HepG2 (cell line): ENCODE measurements around the gene MZF1. TPM values are rescaled to one million over a fixed set of nuclear protein-coding genes. Genes with fewer than 3 reads are reported as not detected.

ENCODE experiments used
- BRCA1 ChIP-seq: sonication (generic); formaldehyde crosslinking; IDR thresholded peaks from 2 replicates; pipeline ENCODE4 v1.4.0; 2020; ENCODE audit warnings: missing genetic modification reagents
- GLMP ChIP-seq: sonication (generic); formaldehyde crosslinking; IDR thresholded peaks from 2 replicates; pipeline ENCODE4 v1.9.0; 2021; ENCODE audit warnings: missing genetic modification reagents, mild to moderate bottlenecking, borderline replicate concordance
- GMEB1 ChIP-seq: sonication (generic); formaldehyde crosslinking; IDR thresholded peaks from 2 replicates; pipeline ENCODE4 v1.5.1; 2020; ENCODE audit warnings: missing genetic modification reagents, mild to moderate bottlenecking, borderline replicate concordance
- GPBP1L1 ChIP-seq: sonication (generic); formaldehyde crosslinking; IDR thresholded peaks from 2 replicates; pipeline ENCODE4 v1.5.0; 2020; ENCODE audit warnings: mild to moderate bottlenecking, missing genetic modification reagents
- HNF1B ChIP-seq: sonication (generic); formaldehyde crosslinking; IDR thresholded peaks from 2 replicates; pipeline ENCODE4 v1.5.1; 2020; ENCODE audit warnings: mild to moderate bottlenecking, moderate library complexity, missing genetic modification reagents
- HOXA3 ChIP-seq: sonication (generic); formaldehyde crosslinking; IDR thresholded peaks from 2 replicates; pipeline ENCODE4 v1.5.0; 2020; ENCODE audit warnings: missing genetic modification reagents
- POGZ ChIP-seq: sonication (generic); formaldehyde crosslinking; IDR thresholded peaks from 2 replicates; pipeline ENCODE4 v1.4.0; 2020; ENCODE audit warnings: mild to moderate bottlenecking, missing genetic modification reagents
- RBM39 ChIP-seq: fragments of 200-400 bp; formaldehyde crosslinking; IDR thresholded peaks from one replicate; pipeline ENCODE4 v1.6.1; 2018; ENCODE audit warnings: antibody characterized with exemption, mild to moderate bottlenecking, low read depth, low read length; ENCODE audit not compliant: poor library complexity, severe bottlenecking
- REST ChIP-seq, 2 experiments: IDR thresholded peaks; 2 replicates each; pipeline ENCODE4 v1.6.1; 2011 to 2012; ENCODE audit warnings: low read length in 2 of 2, borderline replicate concordance in 1 of 2, low read depth in 1 of 2, mild to moderate bottlenecking in 1 of 2, moderate library complexity in 1 of 2
- REXO4 ChIP-seq: sonication (generic); formaldehyde crosslinking; IDR thresholded peaks from 2 replicates; pipeline ENCODE4 v1.8.0; 2022; ENCODE audit warnings: missing genetic modification reagents, mild to moderate bottlenecking, borderline replicate concordance
- XRCC5 ChIP-seq: fragments of 200-400 bp; formaldehyde crosslinking; optimal IDR thresholded peaks from 2 replicates; pipeline ENCODE3; 2017; ENCODE audit warnings: mild to moderate bottlenecking, low read length
- ZBTB26 ChIP-seq: IDR thresholded peaks from 2 replicates; pipeline ENCODE4 v1.6.1; 2016; ENCODE audit warnings: missing compliant biosample characterization, missing genetic modification reagents, borderline replicate concordance
- ZFP90 ChIP-seq: sonication (generic); formaldehyde crosslinking; IDR thresholded peaks from 2 replicates; pipeline ENCODE4 v1.8.0; 2022; ENCODE audit warnings: missing genetic modification reagents, mild to moderate bottlenecking, inconsistent platforms, borderline replicate concordance
- ZNF614 ChIP-seq: IDR thresholded peaks from 2 replicates; pipeline ENCODE4 v1.6.1; 2018; ENCODE audit warnings: missing biosample characterization, missing genetic modification reagents, inconsistent platforms, borderline replicate concordance
- ZNF788 ChIP-seq: sonication (generic); formaldehyde crosslinking; IDR thresholded peaks from 2 replicates; pipeline ENCODE4 v1.5.0; 2020; ENCODE audit warnings: mild to moderate bottlenecking, missing genetic modification reagents, borderline replicate concordance
- polyA plus RNA-seq, 8 experiments: library from polyadenylated mRNA; depleted of rRNA in 3 of 8; stranded (reverse) in 7 of 8; unstranded in 1 of 8; fragments of >200 nt; fragmentation: Illumina TruSeq in 4 of 8; extraction: Trizol in 4 of 8; gene quantifications; 2 replicates each; pipeline versions ENCODE4 v1.2.1 to v1.2.3, GENCODE V29; 2011 to 2016; ENCODE audit warnings: low read depth in 4 of 8, missing spikeins in 1 of 8, mixed read lengths in 1 of 8; ENCODE audit not compliant: insufficient read depth in 1 of 8
- total RNA-seq, 5 experiments: library from RNA; depleted of rRNA; stranded (reverse); fragments of >200 nt; fragmentation: Illumina TruSeq; extraction: Trizol; gene quantifications; 2 replicates each; pipeline ENCODE4 v1.2.3, GENCODE V29; 2016; ENCODE audit warnings: low read depth in 1 of 5

Gene MZF1
- total and polyA plus RNA-seq, 2 of the 13 experiments (the other 11 are each of a cell fraction or from before 2014, with no cell fraction given) = 3.1 to 8.1 TPM

GRCh38 chr19:58559275-58560006, 13.7 kb downstream of the MZF1 start (continued):
- peak; percentile 44 for TF ChIP-seq XRCC5
- no peak for TF ChIP-seq GPBP1L1 (CRISPR knock-in tag)
- 0 out of 2 replicates have a peak, but pooled peaks have one; percentile 20 for TF ChIP-seq POGZ (CRISPR knock-in tag)
- TF ChIP-seq HNF1B = no peak; the same call in 1 of the 2 replicates
- TF ChIP-seq ZFP90 = no peak
- peak in 1 of 2 experiments; percentile 42; a peak in 1 of 4 replicates for TF ChIP-seq REST (IDR thresholded peaks at IDR 0.05; ENCODE audit: borderline replicate concordance in 1 of 2, low read depth in 1 of 2, low read length in 2 of 2)
- peak; percentile 15; the same call in 1 of the 2 replicates for TF ChIP-seq ZNF788 (CRISPR knock-in tag)
- TF ChIP-seq ZNF614 (CRISPR knock-in tag) = peak; percentile 47; the same call in 1 of the 2 replicates
- no peak for TF ChIP-seq BRCA1 (CRISPR knock-in tag)
- peak; percentile 15; the same call in 1 of the 2 replicates for TF ChIP-seq HOXA3 (CRISPR knock-in tag)
- TF ChIP-seq GLMP (CRISPR knock-in tag) = no peak
- peak; percentile 10 for TF ChIP-seq RBM39
- no peak for TF ChIP-seq REXO4 (CRISPR knock-in tag)
- TF ChIP-seq GMEB1 (CRISPR knock-in tag) = peak; percentile 80
- TF ChIP-seq ZBTB26 (CRISPR knock-in tag) = peak; percentile 79
